CD4-positive, alpha-beta T cell treated with Interleukin-4 for 4 hours (primary cell): ENCODE results near the gene NFIX.
A peak's percentile ranks its signal among the peaks of the same experiment; 100 is the strongest.

Experiments
- DNase-seq: peaks from one replicate; pipeline ENCODE4 v3.0.0-alpha.2; 2020

The NFIX gene

DNA sequence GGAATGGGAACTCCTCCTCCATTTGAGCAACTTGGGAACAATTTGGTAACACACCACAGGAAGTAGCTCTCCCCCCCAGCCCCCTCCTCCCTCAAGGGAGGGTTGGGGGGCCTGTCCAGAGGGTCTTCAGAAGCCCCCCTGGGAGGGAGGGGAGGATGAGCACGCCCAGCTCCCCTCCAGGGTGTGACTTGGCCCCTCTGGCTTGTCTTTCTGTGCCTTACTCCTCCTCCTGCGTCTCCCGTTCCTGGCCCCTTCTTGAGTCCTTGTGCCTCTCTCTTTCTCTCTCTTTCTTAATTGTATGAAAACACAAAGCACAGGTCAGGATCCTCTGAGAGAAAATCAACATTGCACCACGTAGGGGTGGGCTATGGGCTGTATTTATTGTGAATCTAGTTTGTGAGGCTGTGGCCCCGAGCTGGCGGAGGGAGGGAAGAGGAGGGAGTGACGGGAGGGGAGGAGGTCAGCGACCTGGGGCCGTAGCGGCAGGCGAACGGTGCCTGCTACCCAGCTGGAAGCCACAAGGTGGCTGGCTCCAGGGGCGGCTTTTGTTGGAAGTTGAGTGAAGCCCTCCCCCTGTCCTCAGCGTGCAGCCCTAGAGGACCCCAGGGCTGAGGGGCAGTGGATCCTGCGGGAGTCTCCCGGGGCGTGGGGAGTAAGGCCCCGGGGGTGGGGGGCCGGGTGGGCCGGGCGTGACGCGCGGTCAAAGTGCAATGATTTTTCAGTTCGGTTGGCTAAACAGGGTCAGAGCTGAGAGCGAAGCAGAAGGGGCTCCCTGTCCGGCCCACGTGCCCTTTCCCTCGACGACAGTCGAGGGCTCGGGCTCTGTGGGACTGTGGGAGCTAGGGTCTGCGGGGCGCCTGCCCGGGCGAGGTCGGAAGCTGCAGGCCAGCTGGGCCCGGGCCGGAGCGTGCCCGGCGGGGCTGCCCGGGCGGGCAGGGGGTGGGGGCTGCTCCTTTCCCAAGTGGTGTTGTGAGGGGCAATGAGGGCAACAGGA is 101.0 kb downstream of the NFIX start:
- DNase-seq, result no peak

DNA sequence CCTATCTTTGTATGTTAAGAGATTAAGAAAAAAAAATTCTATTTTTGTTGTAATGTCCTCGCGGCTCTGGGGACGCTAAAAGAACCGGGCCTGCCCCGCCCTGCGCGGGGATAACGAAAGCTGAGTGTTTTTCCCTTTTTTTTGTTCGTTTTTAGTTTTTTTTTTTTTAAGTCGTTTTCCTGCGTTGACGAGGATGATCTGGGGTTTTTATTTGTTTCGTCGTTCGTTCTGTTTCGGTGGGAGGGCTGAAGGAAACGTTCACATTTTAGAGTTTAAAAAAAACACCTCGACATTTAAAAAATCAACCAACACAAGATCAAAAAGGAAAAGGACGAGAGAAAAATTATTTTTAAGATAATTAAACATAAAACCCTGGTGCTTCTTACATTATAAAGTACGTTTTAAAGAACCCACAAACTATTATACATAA is 101.8 kb downstream of the NFIX start:
- no peak for DNase-seq

DNA sequence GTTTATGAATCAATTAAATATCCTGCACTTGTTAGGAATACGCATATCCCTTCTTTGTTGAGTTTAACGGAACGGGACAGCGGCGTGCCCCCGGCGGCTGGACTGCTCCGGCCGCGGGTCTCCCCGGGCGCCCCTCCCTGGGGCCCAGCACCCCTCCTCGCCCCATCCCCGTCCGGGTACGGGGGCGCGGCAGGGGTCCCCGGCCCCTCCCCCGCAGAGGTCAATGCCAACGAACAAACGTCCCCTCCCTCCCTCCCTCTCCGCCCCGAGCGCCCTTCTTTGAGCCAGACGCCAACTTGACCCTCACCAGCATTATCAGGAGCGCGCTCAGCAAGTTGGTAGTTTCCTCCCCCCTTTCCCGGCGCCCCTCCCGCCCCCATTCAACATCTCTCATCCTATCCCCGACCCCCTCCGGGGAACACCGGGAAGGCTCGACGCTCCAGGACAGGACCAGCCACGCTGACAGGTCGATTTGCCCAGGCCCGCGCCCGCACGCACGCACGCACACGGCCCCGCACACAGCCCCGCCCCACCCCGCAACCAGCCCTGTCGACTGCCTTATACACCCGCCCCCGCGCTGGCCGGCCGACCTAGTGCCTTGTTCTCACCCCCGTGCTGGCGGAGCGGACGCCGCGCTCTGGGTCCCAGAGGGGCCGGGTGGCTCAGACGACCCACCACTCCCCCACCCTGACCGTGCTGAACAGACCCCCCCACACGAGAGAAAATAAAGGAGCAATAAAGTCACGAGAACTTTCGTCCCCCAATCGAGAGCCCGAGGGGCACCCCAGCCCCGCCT is 102.4 kb downstream of the NFIX start:
- no peak for DNase-seq

DNA sequence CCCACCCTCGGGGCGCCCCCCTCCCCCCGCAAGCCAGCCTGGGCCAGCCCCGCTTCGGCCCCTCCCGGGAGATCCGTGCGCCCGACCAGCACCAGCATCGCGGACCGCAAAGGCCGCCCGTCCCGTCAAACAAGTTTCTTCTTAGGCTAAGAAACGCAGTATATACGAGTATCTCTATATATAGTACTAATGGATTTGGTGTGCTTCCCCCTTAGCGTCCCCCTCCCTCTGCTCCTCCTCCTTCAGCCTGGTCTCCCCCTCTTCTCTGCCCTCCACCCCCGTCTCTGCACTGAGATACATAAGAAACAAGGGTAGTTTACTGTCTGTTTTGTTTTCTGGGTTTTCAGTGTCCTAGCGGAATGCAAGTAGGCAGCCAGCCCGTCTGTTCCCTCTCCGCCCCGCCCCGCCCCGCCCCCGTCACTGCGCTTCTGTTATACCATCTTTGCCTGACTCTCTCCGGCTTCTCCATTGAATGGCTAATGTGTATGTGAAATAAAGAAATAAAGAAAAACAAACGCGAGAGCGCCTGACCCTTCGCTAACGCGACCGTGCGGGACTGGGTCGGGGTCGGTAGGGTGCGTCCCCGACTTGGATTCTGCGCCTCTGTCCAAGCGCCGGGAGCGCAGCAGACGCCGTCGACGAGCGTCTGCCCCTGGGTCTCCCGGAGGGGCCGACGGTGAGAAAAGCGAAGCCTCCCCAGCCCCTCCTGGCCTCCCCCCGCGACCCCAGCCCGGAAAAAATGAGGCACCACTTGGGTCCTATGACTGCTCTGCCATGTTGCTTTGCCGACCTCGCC is 103.2 kb downstream of the NFIX start:
- peak; percentile 39 for DNase-seq

DNA sequence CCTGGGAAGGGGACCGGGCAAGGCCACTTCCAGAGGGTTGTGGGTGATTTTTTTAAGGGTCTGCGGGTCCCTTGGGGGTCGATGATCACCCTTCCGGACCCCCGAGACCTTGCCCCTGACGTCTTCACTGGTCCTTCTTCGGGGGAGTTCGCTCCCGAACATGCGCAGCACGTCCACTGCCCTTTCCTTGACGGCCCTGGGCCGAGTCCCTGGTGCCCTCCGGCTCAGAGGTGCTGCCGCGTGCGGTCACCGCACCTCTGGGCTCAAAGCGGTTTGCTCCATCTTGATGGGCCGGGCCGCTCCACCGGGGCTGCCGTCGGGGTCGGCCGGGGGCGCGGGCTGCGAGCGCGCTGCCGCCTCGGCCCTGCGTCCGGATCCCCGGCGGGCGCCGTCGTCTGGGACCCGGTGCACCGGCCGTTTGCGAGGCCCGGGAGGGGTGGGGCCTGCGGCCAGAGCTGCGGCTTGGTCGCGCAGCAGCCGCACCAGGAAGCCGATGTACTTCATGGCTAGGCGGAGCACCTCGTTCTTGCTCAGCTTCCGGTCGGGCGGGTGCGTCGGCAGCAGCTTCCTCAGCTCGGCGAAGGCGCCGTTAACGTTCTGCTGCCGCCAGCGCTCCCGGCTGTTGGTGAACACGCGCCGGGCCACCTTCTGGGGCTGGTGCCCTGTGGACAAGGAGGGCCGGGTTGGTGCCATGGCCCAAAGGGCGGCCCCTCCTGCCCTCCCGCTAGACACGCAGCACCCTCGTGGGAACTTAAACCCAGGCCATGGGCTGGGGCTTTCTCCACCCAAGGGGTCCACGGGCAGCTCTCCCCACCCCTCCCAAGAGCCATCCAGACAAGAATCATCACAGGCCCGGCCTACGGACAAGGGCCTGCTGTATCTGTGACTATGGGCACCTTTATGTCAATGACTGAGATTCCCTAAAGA is 104.1 kb downstream of the NFIX start:
- peak; percentile 81 for DNase-seq

DNA sequence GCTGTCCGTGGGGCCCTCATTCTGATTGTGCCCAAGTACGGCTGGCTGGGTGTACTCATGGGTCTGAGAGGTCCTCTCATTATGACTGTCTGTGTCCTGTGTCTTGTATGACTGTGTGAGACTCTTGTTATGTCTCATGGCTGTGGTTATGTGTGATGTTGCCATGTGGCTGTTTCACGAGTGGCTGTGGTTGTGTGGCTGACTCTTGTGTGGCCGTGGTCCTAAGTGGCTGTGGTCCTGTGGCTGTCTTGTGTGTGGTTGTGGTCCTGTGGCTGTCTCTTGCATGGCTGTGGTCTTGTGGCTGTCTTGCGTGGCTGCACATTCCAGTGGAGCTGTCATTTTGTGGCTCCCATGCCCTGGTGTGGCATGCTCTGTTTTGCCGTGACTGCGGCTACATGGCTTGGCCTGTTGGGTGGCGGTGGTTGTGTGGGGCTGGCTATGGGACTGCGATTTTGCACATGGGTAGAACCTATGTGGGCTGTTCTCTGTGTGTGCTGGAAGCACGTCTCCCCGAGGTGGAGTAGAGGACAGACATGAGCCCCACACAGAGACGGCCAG is 104.8 kb downstream of the NFIX start:
- peak; percentile 88 for DNase-seq

DNA sequence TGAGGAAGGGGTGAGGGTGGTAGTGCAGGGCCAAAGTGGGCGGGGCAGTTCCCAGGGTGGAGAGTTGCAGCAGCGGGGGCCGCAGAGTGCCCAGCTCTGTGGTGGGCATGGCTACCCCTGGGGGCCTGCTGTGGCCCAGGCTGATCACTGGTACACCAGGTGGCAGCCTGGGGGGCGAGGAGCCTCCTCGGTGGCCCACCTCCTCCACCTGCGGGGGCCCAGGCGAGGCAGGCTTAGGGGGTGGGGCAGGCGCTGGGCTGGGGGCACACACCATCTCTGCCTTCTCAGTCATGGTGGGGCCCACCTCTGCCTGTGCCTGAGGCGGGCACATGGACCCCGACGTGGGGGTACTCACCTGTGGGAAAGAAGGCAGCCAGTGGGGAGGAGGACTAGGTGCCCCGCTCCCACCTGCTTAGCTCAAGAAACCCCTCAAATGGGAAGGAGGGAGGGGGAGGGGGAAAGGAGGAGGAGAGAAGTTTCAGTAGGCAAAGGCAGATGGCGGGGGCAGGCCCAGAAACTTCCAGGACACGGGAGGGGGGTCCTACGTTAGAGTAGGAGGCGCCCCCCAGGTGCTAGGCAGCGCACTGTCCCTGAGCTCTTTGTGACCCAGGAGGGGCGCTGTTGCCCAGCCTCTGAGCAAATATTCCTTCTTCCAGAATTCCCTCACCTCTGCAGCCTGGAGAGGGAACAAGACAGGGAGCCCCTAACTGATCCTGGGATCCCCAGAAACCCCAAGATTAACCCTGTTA is 105.7 kb downstream of the NFIX start:
- no peak for DNase-seq

DNA sequence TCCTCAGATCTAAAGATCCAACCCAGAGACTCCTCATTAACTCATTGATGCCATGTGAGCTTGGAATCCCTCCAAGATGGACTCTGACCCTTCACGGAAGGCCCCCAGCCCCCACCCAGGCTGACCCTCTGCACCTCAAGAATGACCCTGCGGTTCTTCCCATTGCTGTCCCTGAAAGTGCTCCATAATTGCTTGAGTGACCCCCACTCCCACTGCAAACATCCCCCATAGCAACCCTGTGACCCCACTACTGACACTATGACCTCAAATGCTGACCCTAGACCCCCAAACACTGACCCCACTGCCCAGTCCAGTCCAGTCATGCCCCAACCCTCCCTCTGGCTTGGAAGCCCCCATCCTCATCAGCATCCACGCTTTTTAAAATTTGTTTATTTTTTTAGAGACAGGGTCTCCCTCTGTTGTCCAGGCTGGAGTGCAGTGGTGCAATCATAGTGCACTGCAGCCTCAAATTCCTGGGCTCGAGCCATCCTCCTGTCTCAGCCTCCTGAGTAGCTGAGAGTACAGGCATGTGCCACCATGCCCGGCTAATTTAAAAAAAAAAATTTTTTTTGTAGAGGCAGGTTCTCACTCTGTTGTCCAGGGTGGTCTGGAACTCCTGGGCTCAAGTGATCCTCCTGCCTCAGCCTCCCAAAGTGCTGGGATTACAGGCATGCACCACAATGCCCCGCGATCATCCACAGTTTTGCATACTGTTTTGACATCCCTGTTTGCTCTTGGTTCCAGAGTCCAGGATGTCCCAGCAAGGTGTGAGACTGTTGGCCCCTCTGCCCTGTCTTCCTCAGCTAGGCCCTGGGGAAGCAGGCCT is 106.5 kb downstream of the NFIX start:
- no peak for DNase-seq

DNA sequence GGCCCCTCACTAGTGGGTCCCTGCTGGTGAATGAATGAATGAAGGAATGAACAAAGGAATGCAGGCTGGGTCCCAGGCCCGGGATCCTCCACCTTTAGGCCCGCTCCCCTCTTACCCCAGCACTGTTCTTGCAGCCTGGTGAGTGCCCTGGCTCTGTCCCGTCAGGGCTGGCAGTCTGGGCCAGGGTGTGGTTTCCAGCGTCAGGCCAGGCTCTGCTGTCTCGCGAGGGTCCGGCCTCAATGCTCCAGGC is 107.1 kb downstream of the NFIX start:
- no peak for DNase-seq

DNA sequence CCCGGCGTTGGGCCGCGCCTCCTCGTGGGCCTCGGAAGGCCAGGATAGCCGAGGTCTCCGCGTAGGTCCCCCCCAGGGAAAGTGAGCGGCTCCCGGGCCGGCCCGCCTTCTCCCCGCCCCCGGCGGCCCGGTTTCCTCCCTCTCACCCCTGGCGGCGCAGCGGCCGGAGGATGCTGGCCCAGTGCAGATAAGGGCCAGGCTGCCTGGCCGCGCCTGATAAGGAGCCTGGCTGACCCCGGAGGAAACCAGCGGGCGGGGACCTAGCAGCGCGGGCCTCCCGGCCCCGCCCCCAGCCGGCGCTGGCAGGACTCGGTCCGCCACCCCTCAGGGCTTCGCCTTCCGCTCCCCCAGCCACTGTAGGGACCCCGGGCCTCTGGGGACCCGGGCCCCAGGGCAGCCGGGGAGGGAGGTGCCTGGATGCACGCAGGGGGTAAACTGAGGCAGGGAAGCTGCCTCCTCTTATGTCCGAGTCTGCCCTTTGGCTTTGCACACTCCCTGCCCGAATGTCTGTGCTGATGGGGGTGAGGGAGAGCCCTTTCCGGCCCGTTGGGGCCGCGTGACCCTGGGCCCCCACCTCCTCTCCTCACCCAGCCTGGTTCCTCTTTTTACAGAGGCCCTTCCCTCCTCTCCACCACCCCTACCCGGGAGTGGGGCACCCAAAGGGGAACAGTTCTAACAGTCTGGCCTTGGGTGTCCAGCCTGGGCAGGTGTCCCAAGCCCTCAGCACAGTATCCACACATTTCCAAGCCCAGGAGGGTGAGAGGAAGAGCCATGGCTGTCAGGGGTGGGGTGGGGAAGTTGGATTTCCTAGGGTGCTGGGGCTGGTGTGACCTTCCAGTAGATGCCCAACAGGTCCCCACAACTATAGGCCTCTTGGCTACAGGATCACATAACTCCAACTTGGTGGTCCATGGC is 107.6 kb downstream of the NFIX start, which contains the start of gene LYL1:
LYL1 (minus strand) TSS at position 193 of the 915 bp plus-strand sequence. CDS start 1,687 bp downstream, outside the sequence.
- DNase-seq, result peak; percentile 32

DNA sequence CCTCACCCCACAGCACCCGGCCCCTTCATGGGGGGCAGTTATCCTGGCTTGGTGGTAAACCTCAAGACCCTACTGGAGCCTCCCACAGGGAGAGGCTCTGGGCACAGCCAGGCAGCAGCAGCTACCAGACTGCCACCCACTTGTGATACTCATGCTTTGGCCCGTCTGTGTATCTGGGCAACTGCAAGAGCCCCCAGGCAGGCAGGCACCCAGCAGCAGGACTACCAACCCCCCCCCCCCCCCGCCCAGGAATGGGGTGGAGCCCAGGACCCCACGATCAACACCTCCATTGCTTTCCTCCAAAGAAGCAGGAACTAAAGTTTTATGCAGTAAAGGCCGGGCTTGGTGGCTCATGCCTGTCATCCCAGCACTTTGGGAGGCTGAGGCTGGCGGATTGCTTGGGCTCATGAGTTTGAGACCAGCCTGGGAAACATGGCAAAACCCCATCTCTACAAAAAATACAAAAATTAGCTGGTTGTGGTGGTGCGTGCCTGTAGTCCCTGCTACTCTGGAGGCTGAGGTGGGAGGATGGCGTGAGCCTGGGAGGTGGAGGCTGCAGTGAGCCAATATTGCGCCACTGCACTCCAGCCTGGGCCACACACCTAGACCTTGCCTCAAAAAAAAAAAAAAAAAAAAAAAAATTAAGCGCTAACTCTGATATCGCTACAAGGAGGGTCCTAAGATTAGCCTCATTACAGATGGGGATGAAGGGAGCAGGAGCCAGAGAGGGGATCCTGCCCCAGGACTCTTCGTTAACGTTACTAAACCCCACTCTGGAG is 108.5 kb downstream of the NFIX start:
- DNase-seq, result no peak

DNA sequence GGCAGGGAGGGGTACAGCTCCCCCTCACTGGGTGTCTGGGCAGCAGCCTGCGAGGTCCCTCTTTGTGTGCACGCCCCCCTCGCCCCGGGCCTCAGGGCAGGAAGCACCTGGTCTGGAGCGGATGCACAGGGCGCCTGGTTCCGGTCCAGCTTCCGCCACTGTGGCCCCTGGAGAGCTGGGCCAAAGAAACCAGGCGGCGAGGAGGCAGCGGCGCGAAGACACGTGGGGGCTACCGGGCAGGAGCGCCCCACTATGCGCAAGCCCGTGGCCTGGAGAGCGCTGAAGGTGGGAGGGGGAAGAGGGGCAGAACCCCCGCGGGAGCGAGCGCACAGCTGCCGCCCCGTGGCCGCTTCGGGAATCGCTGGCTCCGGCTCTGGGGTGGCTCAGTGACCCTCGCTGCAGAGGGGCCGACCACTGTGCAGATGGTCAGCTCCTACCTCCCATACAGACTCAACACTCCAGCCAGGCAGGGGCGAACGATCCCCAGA is 109.1 kb downstream of the NFIX start:
- peak; percentile 53 for DNase-seq

DNA sequence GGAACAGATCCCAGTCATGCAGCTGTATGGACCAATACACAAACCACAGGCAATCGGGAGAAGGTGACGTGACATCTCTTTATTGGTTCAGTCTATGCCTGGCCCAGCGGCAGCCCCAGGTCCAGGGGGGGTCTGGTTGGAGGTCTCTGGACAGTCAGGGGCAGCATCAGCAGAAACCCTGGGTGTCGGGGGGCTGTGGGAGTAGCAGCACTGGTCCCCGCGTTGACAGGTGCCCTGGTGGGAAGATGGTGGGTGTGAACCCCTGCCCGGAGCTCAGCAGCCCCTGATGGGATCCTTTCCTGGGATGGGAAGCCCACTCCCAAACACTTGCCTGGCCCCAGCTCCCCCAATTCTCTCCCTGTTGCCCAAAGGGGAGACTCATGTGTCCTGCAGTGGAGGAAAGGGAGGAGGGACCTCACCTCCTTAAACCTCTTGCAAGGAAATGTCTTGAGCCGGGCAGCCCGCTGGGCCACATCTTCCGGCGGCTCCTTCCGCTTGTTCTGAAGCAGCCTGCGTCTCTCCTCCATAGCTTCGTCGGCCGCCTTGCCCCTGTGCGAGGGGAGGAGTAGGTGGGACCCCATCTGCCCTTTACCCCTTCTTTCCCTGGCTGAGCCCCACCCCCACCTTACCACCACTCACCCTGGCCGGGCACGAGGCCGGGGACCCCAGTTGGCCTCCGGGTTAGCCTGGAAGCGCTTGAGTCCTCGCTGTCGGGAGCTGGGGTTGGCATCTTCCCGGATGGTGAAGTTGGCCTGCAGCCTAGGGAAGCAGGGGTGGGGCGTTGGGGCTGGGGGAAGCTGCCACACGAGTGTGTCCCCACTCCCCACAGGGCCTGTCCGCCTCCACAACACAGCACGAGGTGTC is 109.8 kb downstream of the NFIX start:
- DNase-seq, result peak; percentile 26

DNA sequence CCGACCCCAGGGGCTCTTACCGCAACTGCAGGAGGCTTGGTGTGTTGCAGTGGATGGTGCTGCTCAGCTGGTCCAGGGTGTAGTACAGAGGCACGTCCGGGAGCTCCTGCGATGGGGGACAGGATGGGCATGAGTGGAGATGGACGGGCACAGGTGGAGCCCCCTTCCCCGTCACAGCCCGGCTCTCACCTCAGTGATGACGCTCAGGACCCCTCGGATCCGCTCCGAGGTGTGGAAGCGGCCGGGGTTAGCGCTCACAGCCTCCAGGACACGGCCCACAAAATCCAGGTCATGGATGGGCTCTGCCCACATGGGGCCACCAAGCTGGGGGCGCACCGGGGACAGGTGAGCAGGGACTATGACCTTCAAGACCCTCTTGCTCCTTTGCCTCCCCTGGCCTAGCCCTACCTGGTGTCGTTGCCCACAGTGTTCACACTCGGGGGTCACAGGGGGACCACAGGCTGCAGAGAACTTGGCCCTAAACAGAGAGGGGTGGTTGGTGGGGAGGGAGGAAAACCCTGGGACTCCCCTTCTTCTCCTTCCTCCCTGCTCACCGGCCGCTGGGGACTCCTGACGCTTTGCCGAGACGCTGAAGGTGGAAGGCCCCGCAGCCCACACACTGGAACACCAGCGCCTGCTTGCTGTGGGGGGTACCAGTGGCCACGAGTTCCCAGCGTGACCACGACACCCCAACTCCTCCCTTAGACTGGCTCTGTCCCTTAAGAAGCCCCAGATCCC is 114.3 kb downstream of the NFIX start:
- DNase-seq, result no peak

DNA sequence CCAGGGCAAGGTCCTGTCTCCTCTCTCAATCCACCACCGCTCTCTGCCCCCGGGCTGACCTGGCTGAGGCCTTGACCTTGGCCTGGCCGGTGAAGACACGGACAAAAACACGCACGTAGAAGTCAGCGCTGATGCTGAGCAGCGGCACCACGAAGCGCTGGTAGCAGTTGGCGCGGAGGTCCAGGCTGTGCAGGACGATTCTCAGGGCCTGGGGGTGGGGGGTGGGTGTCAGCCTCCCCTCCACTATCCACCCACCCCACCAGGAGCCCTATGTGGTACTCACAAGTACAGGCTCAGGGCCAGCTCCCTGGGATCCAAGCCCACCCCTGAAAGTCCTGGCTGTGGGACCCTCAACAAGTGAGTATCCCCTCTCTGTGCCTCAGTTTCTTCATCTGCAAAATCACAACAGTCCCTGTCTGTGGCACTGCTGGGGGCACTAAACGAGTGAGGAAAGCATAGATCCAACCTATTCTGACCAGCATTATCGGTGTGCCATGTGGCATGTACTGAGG is 114.9 kb downstream of the NFIX start:
- DNase-seq, result no peak

DNA sequence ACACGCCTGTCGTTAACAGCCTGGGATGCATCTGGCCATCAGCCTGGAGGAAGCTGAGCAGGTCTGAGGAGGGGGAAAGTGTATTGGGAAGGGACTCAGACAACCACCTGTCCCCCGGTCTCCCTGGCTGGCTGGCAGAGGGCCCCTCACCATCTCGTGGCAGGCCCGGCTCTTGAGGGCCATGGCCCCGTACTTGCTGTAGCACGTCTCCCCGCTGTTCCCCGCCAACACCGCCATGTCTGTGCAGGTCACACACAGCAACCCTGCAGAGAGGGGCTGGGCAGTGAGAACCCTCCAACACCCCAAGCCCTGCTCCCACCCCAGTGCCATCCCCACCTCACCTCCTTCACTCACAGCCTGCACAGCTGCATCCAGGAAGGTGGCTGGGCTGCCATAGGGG is 117.3 kb downstream of the NFIX start:
- DNase-seq, result no peak
